B cell (primary cell): ENCODE data around the gene CD4. TPM values are rescaled to one million over a fixed set of nuclear protein-coding genes. Genes with fewer than 3 reads are reported as not detected.
A peak's percentile ranks its signal among the peaks of the same experiment; 100 is the strongest.

ENCODE experiments used
- ATAC-seq: fragments of 200-7000 bp; cut with Tn5 transposase; one replicate; pipeline ENCODE4 v1.10.0; 2021; ENCODE audit warnings: low read depth, mild to moderate bottlenecking, moderate number of reproducible peaks, moderate library complexity
- CTCF ChIA-PET: fragments of 350-600 bp; sonication (Branson Sonifier 250); formaldehyde crosslinking; loops from one replicate; lab custom pipeline; 2021; ENCODE audit warnings: antibody characterized with exemption, inconsistent platforms; lab: Charles Lee
- POLR2A ChIA-PET: fragments of 350-600 bp; sonication (Branson Sonifier 250); formaldehyde crosslinking; loops from one replicate; lab custom pipeline; 2021; ENCODE audit warnings: antibody characterized with exemption; lab: Charles Lee
- DNase-seq: peaks from one replicate; pipeline ENCODE4 v3.0.0; 2013
- H2AFZ ChIP-seq: 2 replicates; pipeline ENCODE4 v1.6.1; 2012; ENCODE audit warnings: mild to moderate bottlenecking, low read depth, low read length; ENCODE audit not compliant: insufficient read depth, poor library complexity, severe bottlenecking
- H3K27ac ChIP-seq, 2 donors: 1 replicate in 1 of 2; 2 replicates in 1 of 2; pipeline ENCODE4 v1.5.1; 2012 to 2013; ENCODE audit warnings: low read length in 2 of 2, mild to moderate bottlenecking in 2 of 2, moderate library complexity in 1 of 2
- H3K27me3 ChIP-seq, 4 experiments: fragments of 200-600 bp in 1 of 4; sonication (generic) in 1 of 4; replicated peaks in 1 of 4; 1 replicate in 2 of 4; 2 replicates in 2 of 4; pipeline versions ENCODE4 v1.6.1 to v1.7.0; 2013 to 2016; ENCODE audit warnings: low read length in 3 of 4, mild to moderate bottlenecking in 2 of 4, mixed read lengths in 1 of 4, moderate library complexity in 1 of 4; ENCODE audit not compliant: insufficient read depth in 4 of 4, control insufficient read depth in 3 of 4; ENCODE audit errors: control extremely low read depth in 1 of 4
- H3K36me3 ChIP-seq, 2 experiments: replicated peaks in 1 of 2; 1 replicate in 1 of 2; 2 replicates in 1 of 2; pipeline versions ENCODE4 v1.6.1 to v1.7.1; 2013; ENCODE audit warnings: low read length in 1 of 2; ENCODE audit not compliant: insufficient read depth in 2 of 2, control insufficient read depth in 1 of 2; ENCODE audit errors: control extremely low read depth in 1 of 2, extremely low read depth in 1 of 2
- H3K4me1 ChIP-seq, 2 donors: fragments of 200-600 bp in 1 of 2; sonication (generic) in 1 of 2; 1 replicate in 1 of 2; 2 replicates in 1 of 2; pipeline versions ENCODE4 v1.5.1 to v1.6.1; 2013 to 2017; ENCODE audit warnings: low read length in 2 of 2; ENCODE audit not compliant: control insufficient read depth in 2 of 2, insufficient read depth in 2 of 2
- H3K4me2 ChIP-seq: replicated peaks from 2 replicates; pipeline ENCODE3; 2012; ENCODE audit warnings: mild to moderate bottlenecking, low read depth, low read length; ENCODE audit not compliant: poor library complexity, severe bottlenecking
- H3K4me3 ChIP-seq, 5 experiments: fragments of 200-600 bp in 1 of 5; sonication (generic) in 1 of 5; 1 replicate in 3 of 5; 2 replicates in 2 of 5; pipeline versions ENCODE4 v1.5.1 to v1.7.0; 2011 to 2016; ENCODE audit warnings: low read length in 4 of 5, mild to moderate bottlenecking in 4 of 5, low read depth in 2 of 5, control low read depth in 1 of 5, moderate library complexity in 1 of 5; ENCODE audit not compliant: insufficient read depth in 1 of 5; ENCODE audit errors: control extremely low read depth in 1 of 5, extremely low read depth in 1 of 5
- H3K79me2 ChIP-seq: fragments of 200-600 bp; sonication (generic); one replicate; pipeline ENCODE4 v1.6.0; 2016; ENCODE audit warnings: low read length; ENCODE audit not compliant: control insufficient read depth, insufficient read depth
- H3K9ac ChIP-seq: fragments of 200-600 bp; sonication (generic); 2 replicates; pipeline ENCODE4 v1.6.1; 2017; ENCODE audit warnings: mild to moderate bottlenecking, low read length, moderate library complexity
- H3K9me3 ChIP-seq, 3 donors: one replicate each; pipeline versions ENCODE4 v1.6.1 to v1.7.1; 2013; ENCODE audit warnings: low read length in 2 of 3; ENCODE audit not compliant: control insufficient read depth in 2 of 3, insufficient read depth in 1 of 3; ENCODE audit errors: control extremely low read depth in 1 of 3
- H4K20me1 ChIP-seq: 2 replicates; pipeline ENCODE4 v1.6.0; 2012; ENCODE audit warnings: mild to moderate bottlenecking, low read length; ENCODE audit not compliant: insufficient read depth, control insufficient read depth, poor library complexity, severe bottlenecking
- H3K27ac Mint-ChIP-seq: one replicate; pipeline ENCODE4 v1.8.0; 2021; ENCODE audit warnings: mixed read lengths
- H3K27me3 Mint-ChIP-seq: one replicate; pipeline ENCODE4 v1.8.0; 2021; ENCODE audit warnings: mixed read lengths
- H3K4me1 Mint-ChIP-seq: one replicate; pipeline ENCODE4 v1.8.0; 2021; ENCODE audit warnings: mixed read lengths
- H3K4me3 Mint-ChIP-seq: one replicate; pipeline ENCODE4 v1.8.0; 2021; ENCODE audit warnings: mixed read lengths
- H3K9me3 Mint-ChIP-seq: one replicate; pipeline ENCODE4 v1.8.0; 2022; ENCODE audit warnings: mixed read lengths; ENCODE audit not compliant: insufficient read depth
- EZH2 ChIP-seq: IDR thresholded peaks from 2 replicates; pipeline ENCODE4 v1.6.1; 2012; ENCODE audit warnings: borderline replicate concordance, low read depth, mild to moderate bottlenecking, moderate library complexity, low read length; ENCODE audit not compliant: insufficient read depth, poor library complexity, severe bottlenecking
- WGBS: methylation state at CpG from one replicate; pipeline ENCODE4 v1.1.5; 2013; ENCODE audit warnings: missing lambda C conversion rate; ENCODE audit not compliant: insufficient coverage; 5-methylcytosine and 5-hydroxymethylcytosine counted together
- intact Hi-C: fragments of 100-400 bp; cut with micrococcal nuclease; formaldehyde crosslinking; loops from one replicate; pipeline ENCODE4 v1.10.0; 2022
- polyA plus RNA-seq: library from polyadenylated mRNA; depleted of rRNA; stranded (reverse); fragments of >200 nt; gene quantifications from 2 replicates; pipeline ENCODE4 v1.2.3, GENCODE V29; 2012
- total RNA-seq, 2 donors: library from RNA; stranded (reverse); fragments of 120-200 nt in 1 of 2; gene quantifications; 1 replicate in 1 of 2; 2 replicates in 1 of 2; pipeline versions ENCODE4 v1.2.3 to v1.2.4, GENCODE V29; 2013 to 2022
- TF ChIP-seq, protein P1 (sequence below): fragments of 200-600 bp; IDR thresholded peaks from one replicate; pipeline ENCODE4 v1.8.0; 2022; ENCODE audit warnings: antibody characterized with exemption, mild to moderate bottlenecking

Gene CD4
- total and polyA plus RNA-seq, 2 donors (not counting 1 experiment from before 2014, with no cell fraction given) = 0.49 to 2.2 TPM

- Mint-ChIP-seq H3K27me3 (peaks cover 4% of the 10 kb centered on the region), H3K9me3 (no peaks in the 10 kb centered on the region), H3K27ac (peak overlapping the region; percentile 99), H3K4me3 (peak overlapping the region; percentile 96), H3K4me1 (peaks cover 23% of the 10 kb centered on the region)
- Histone ChIP-seq H3K9ac (peak overlapping the region; percentile 88), H3K27ac (peak overlapping the region; percentile 93 to 96), H4K20me1 (no peaks in the 10 kb centered on the region), H3K9me3 (no peaks in the 10 kb centered on the region), H3K36me3 (peaks cover 1 to 29% of the 10 kb centered on the region in 2 experiments), H3K4me2 (peak overlapping the region; percentile 94), H3K27me3 (no peaks in the 10 kb centered on the region), H3K4me3 (peak overlapping the region in 4 of 5 experiments; percentile 79 to 93 (median 85)), H3K79me2 (peaks cover 10% of the 10 kb centered on the region), H2AFZ (peak overlapping the region; percentile 83), H3K4me1 (peaks cover 18 to 19% of the 10 kb centered on the region in 2 donors)
- ChIA-PET CTCF (interaction anchor here (0.6 to 6.4 kb wide), 38 partner anchors 9 to 1184 kb away, joined by 3 to 109 read pairs (median 6); partner anchors contain the start of genes C12orf57, CDCA3, COPS7A and LAG3), POLR2A (interaction anchor here (1.0 to 2.4 kb wide), 12 partner anchors 12 to 194 kb away, joined by 3 to 30 read pairs (median 8); partner anchors contain the start of genes C12orf57, CDCA3, COPS7A and P3H3)
- WGBS = no CpG with 5 or more reads among the region's 7 CpGs
- TF ChIP-seq, protein P1, sequence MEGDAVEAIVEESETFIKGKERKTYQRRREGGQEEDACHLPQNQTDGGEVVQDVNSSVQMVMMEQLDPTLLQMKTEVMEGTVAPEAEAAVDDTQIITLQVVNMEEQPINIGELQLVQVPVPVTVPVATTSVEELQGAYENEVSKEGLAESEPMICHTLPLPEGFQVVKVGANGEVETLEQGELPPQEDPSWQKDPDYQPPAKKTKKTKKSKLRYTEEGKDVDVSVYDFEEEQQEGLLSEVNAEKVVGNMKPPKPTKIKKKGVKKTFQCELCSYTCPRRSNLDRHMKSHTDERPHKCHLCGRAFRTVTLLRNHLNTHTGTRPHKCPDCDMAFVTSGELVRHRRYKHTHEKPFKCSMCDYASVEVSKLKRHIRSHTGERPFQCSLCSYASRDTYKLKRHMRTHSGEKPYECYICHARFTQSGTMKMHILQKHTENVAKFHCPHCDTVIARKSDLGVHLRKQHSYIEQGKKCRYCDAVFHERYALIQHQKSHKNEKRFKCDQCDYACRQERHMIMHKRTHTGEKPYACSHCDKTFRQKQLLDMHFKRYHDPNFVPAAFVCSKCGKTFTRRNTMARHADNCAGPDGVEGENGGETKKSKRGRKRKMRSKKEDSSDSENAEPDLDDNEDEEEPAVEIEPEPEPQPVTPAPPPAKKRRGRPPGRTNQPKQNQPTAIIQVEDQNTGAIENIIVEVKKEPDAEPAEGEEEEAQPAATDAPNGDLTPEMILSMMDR = peak; percentile 50
- TF ChIP-seq EZH2 = no peak
- no peak for DNase-seq
- intact Hi-C loops = loop anchor here (1.0 to 2.0 kb wide), 13 partner anchors 12 to 216 kb away; partner anchors contain the start of genes CDCA3, CHD4, COPS7A and EMG1
- ATAC-seq = no peak
Observed at GRCh38 chr12:6753772-6754356, 35.5 kb upstream of the CD4 start.

GRCh38 chr12:6754411-6754810 lies 34.9 kb upstream of the CD4 start:
- no peaks in the 10 kb centered on the region for H4K20me1 ChIP-seq
- Mint-ChIP-seq H3K27me3 (peaks cover 4% of the 10 kb centered on the region), H3K4me3 (peak overlapping the region; percentile 21), H3K27ac (no peak overlapping the region), H3K9me3 (no peaks in the 10 kb centered on the region), H3K4me1 (peaks cover 25% of the 10 kb centered on the region)
- TF ChIP-seq, protein P1 = no peak
- no peak for TF ChIP-seq EZH2
- intact Hi-C loops = no loop called here
- H3K4me1 ChIP-seq = peaks cover 18 to 19% of the 10 kb centered on the region in 2 donors
- H3K36me3 ChIP-seq = peaks cover 1 to 23% of the 10 kb centered on the region in 2 experiments
- ATAC-seq (no peak), DNase-seq (peak; percentile 2)
- H3K27ac ChIP-seq = no peak overlapping the region
- H3K27me3 ChIP-seq = no peaks in the 10 kb centered on the region
- H3K9ac ChIP-seq = no peak overlapping the region
- peaks cover 10% of the 10 kb centered on the region for H3K79me2 ChIP-seq
- H2AFZ ChIP-seq = no peak overlapping the region
- H3K4me2 ChIP-seq = no peak overlapping the region
- no peaks in the 10 kb centered on the region for H3K9me3 ChIP-seq
- H3K4me3 ChIP-seq = no peak overlapping the region
- CTCF ChIA-PET = interaction anchor here (0.8 to 6.4 kb wide), 26 partner anchors 9 to 219 kb away, joined by 3 to 109 read pairs (median 7); partner anchors contain the start of genes CDCA3, COPS7A, LAG3 and LPAR5
- POLR2A ChIA-PET = interaction anchor here (1.7 to 2.4 kb wide), 4 partner anchors 12 to 118 kb away, joined by 4 to 16 read pairs (median 12); partner anchors contain the start of genes CDCA3, PTMS, SPSB2 and USP5
- WGBS = 96% methylated on average over 2 of the region's 2 CpGs
